Neural progenitor cell (in vitro differentiated cells): ENCODE measurements around the gene CDH2.

Experiments
- CTCF ChIP-seq: fragments of 200-600 bp; sonication (generic); IDR thresholded peaks from 2 replicates; pipeline ENCODE4 v1.5.1; 2017; ENCODE audit warnings: antibody characterized with exemption, mild to moderate bottlenecking
- EZH2phosphoT487 ChIP-seq: fragments of 200-600 bp; sonication (generic); IDR thresholded peaks from 2 replicates; pipeline ENCODE4 v1.6.1; 2017; ENCODE audit warnings: antibody characterized with exemption

DNA sequence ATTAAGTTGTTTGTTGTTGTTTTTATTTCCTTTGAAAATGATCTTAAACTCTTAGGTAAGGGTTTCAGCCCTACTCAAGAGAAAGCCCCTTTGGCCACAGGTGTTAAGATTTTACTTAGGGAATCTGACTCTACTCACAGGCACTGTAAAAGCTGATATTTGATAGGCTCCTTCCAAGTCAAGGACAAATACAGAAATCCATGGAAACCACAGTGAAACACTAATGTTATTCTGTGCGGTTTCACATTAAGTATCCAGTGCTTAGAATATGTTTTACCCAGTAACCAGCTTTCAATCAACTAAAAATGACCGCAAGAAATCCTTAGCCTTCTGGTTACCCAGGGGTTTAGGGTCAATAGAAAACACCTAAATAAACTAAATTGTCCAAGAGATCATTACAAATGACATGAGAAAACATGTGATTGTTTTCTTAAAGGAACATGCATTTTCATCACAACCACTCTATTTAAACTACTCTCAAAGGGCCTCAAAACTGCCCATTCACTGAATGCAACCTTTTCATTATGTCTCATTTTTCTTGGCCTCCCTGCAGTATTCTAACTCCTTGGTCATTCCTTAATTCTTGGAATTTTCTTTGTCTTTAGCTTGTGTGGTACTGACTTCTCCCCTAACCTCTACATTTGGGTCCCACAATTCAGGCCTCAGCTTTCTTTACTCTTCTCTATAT is 56.0 kb downstream of the CDH2 start:
- no peak for TF ChIP-seq CTCF
- no peak for TF ChIP-seq EZH2phosphoT487
